SK-N-SH (cell line): ENCODE data around the gene AP3D1. TPM values are rescaled to one million over a fixed set of nuclear protein-coding genes. Genes with fewer than 3 reads are reported as not detected.

Source experiments
- CTCF ChIA-PET: fragments of 300-600, 350-600 bp; formaldehyde crosslinking; extraction: SDS; loops from one replicate; lab custom pipeline; 2021; lab: Yijun Ruan, JAX
- POLR2A ChIA-PET: fragments of 350-600 bp; sonication (Branson Sonifier 250); formaldehyde crosslinking; extraction: SDS; loops from one replicate; lab custom pipeline; 2020; ENCODE audit warnings: antibody characterized with exemption, inconsistent platforms; lab: Yijun Ruan, JAX
- DNase-seq: peaks from one replicate; pipeline ENCODE4 v3.0.0; 2012
- H2AFZ ChIP-seq: fragments of 200-600 bp; sonication (generic); 2 replicates; pipeline ENCODE4 v1.8.1; 2016; ENCODE audit warnings: antibody characterized with exemption, mild to moderate bottlenecking, low read depth
- H3F3A ChIP-seq: fragments of 200-600 bp; sonication (generic); replicated peaks from 2 replicates; pipeline ENCODE3; 2016; ENCODE audit warnings: antibody characterized with exemption, mild to moderate bottlenecking; ENCODE audit not compliant: insufficient read depth
- H3K27ac ChIP-seq, 2 experiments: fragments of 200-500 bp in 1 of 2; fragments of 200-600 bp in 1 of 2; sonication (Bioruptor generic) in 1 of 2; sonication (generic), shearing (Covaris generic) in 1 of 2; 2 replicates each; pipeline versions ENCODE4 v1.5.1 to v1.6.1; 2014 to 2016; ENCODE audit warnings: low read depth in 2 of 2, inconsistent platforms in 1 of 2, low read length in 1 of 2, mild to moderate bottlenecking in 1 of 2, mixed read lengths in 1 of 2
- H3K27me3 ChIP-seq: fragments of 200-600 bp; sonication (generic), shearing (Covaris generic); 2 replicates; pipeline ENCODE4 v1.6.1; 2016; ENCODE audit warnings: mixed run types; ENCODE audit not compliant: insufficient read depth
- H3K36me3 ChIP-seq, 2 experiments: fragments of 200-500 bp in 1 of 2; fragments of 200-600 bp in 1 of 2; sonication (Bioruptor generic) in 1 of 2; sonication (generic) in 1 of 2; replicated peaks in 1 of 2; 2 replicates each; pipeline versions ENCODE3 to v1.5.1; 2014 to 2016; ENCODE audit warnings: low read length in 1 of 2, mild to moderate bottlenecking in 1 of 2; ENCODE audit not compliant: insufficient read depth in 2 of 2, control insufficient read depth in 1 of 2
- H3K4me1 ChIP-seq, 2 experiments: fragments of 200-500 bp in 1 of 2; fragments of 200-600 bp in 1 of 2; sonication (Bioruptor generic) in 1 of 2; sonication (generic), shearing (Covaris generic) in 1 of 2; 2 replicates each; pipeline versions ENCODE4 v1.5.1 to v1.6.1; 2014 to 2016; ENCODE audit warnings: low read depth in 1 of 2, low read length in 1 of 2, mixed run types in 1 of 2; ENCODE audit not compliant: insufficient read depth in 2 of 2, control insufficient read depth in 1 of 2
- H3K4me2 ChIP-seq: fragments of 200-600 bp; sonication (generic), shearing (Covaris generic); 2 replicates; pipeline ENCODE4 v1.6.1; 2017; ENCODE audit warnings: mixed run types
- H3K4me3 ChIP-seq, 2 experiments: fragments of 200-500 bp in 1 of 2; fragments of 200-600 bp in 1 of 2; sonication (Bioruptor generic) in 1 of 2; sonication (generic), shearing (Covaris generic) in 1 of 2; 2 replicates each; pipeline versions ENCODE4 v1.5.1 to v1.8.1; 2014 to 2016; ENCODE audit warnings: low read depth in 2 of 2, inconsistent platforms in 1 of 2, low read length in 1 of 2, mild to moderate bottlenecking in 1 of 2, mixed read lengths in 1 of 2, moderate library complexity in 1 of 2
- H3K79me2 ChIP-seq: fragments of 200-600 bp; sonication (generic); 2 replicates; pipeline ENCODE4 v1.8.1; 2017; ENCODE audit warnings: mild to moderate bottlenecking; ENCODE audit not compliant: insufficient read depth
- H3K9ac ChIP-seq: fragments of 200-600 bp; sonication (generic); 2 replicates; pipeline ENCODE4 v1.6.1; 2017; ENCODE audit warnings: mixed run types
- H3K9me2 ChIP-seq: fragments of 200-600 bp; sonication (generic); 2 replicates; pipeline ENCODE4 v1.6.1; 2017; ENCODE audit warnings: mixed run types
- H3K9me3 ChIP-seq: fragments of 200-600 bp; sonication (generic); 2 replicates; pipeline ENCODE4 v1.6.1; 2017; ENCODE audit warnings: mixed run types, mild to moderate bottlenecking, moderate library complexity
- H4K20me1 ChIP-seq: fragments of 200-600 bp; sonication (generic); 2 replicates; pipeline ENCODE4 v1.6.1; 2017; ENCODE audit warnings: mild to moderate bottlenecking, mixed run types; ENCODE audit not compliant: insufficient read depth
- CHD2 ChIP-seq: fragments of 150-350 bp; IDR thresholded peaks from 2 replicates; pipeline ENCODE4 v1.6.1; 2018; ENCODE audit warnings: low read length; ENCODE audit not compliant: partially characterized antibody
- FOXJ3 ChIP-seq: sonication (generic); formaldehyde crosslinking; IDR thresholded peaks from 2 replicates; pipeline ENCODE4 v1.5.1; 2020; ENCODE audit warnings: mild to moderate bottlenecking, missing genetic modification reagents
- FOXM1 ChIP-seq: IDR thresholded peaks from 2 replicates; pipeline ENCODE4 v1.4.0; 2012; ENCODE audit warnings: low read depth, mild to moderate bottlenecking
- GABPA ChIP-seq: IDR thresholded peaks from 2 replicates; pipeline ENCODE4 v1.4.0; 2012; ENCODE audit warnings: low read depth, mild to moderate bottlenecking
- GATA2 ChIP-seq: sonication (generic); formaldehyde crosslinking; IDR thresholded peaks from 2 replicates; pipeline ENCODE4 v1.5.0; 2020; ENCODE audit warnings: mild to moderate bottlenecking, missing genetic modification reagents
- JUND ChIP-seq: IDR thresholded peaks from 2 replicates; pipeline ENCODE4 v1.4.0; 2012
- MXI1 ChIP-seq: IDR thresholded peaks from 2 replicates; pipeline ENCODE4 v1.6.1; 2012; ENCODE audit warnings: mild to moderate bottlenecking, low read depth, low read length, improper control_type of control experiment
- NRF1 ChIP-seq: IDR thresholded peaks from 2 replicates; pipeline ENCODE4 v1.6.1; 2012; ENCODE audit warnings: low read depth, mild to moderate bottlenecking, low read length
- RCOR1 ChIP-seq: fragments of 150-350 bp; IDR thresholded peaks from 2 replicates; pipeline ENCODE4 v1.6.1; 2017; ENCODE audit warnings: antibody characterized with exemption, low read length
- RFX5 ChIP-seq: IDR thresholded peaks from 2 replicates; pipeline ENCODE4 v1.6.1; 2012; ENCODE audit warnings: mild to moderate bottlenecking, improper control_type of control experiment, low read length
- RXRA ChIP-seq: IDR thresholded peaks from 2 replicates; pipeline ENCODE4 v1.4.0; 2012; ENCODE audit warnings: low read depth, mild to moderate bottlenecking, borderline replicate concordance
- SMC3 ChIP-seq: IDR thresholded peaks from 2 replicates; pipeline ENCODE4 v1.6.1; 2012; ENCODE audit warnings: low read depth, low read length, improper control_type of control experiment
- TCF12 ChIP-seq: IDR thresholded peaks from 2 replicates; pipeline ENCODE4 v1.4.0; 2012
- TEAD4 ChIP-seq: IDR thresholded peaks from 2 replicates; pipeline ENCODE4 v1.4.0; 2012; ENCODE audit warnings: mild to moderate bottlenecking, borderline replicate concordance; ENCODE audit not compliant: insufficient read depth
- WGBS: methylation state at CpG from one replicate; pipeline ENCODE4 v1.1.6; 2017; ENCODE audit warnings: low lambda C conversion rate; 5-methylcytosine and 5-hydroxymethylcytosine counted together
- polyA plus RNA-seq, 3 experiments: library from polyadenylated mRNA; depleted of rRNA; stranded (reverse); fragments of >200 nt; gene quantifications; 2 replicates each; pipeline ENCODE4 v1.2.3, GENCODE V29; 2012
- TF ChIP-seq, protein P1 (sequence below): IDR thresholded peaks from 2 replicates; pipeline ENCODE4 v1.4.0; 2012; ENCODE audit warnings: low read depth, borderline replicate concordance
- TF ChIP-seq, protein P2 (sequence below): fragments of 150-350 bp; IDR thresholded peaks from 2 replicates; pipeline ENCODE4 v1.6.1; 2017; ENCODE audit warnings: antibody characterized with exemption, low read length, low read depth, borderline replicate concordance
- TF ChIP-seq, protein P3 (sequence below): fragments of 150-350 bp; IDR thresholded peaks from 2 replicates; pipeline ENCODE4 v1.6.1; 2016; ENCODE audit warnings: mild to moderate bottlenecking, low read depth, low read length
- TF ChIP-seq, protein P4 (sequence below): fragments of 200-600 bp; sonication (generic); IDR thresholded peaks from 2 replicates; pipeline ENCODE4 v1.6.1; 2017; ENCODE audit warnings: antibody characterized with exemption, mild to moderate bottlenecking, moderate library complexity
- TF ChIP-seq, protein P5 (sequence below): IDR thresholded peaks from 2 replicates; pipeline ENCODE4; 2012
- TF ChIP-seq, protein P6 (sequence below): IDR thresholded peaks from 2 replicates; pipeline ENCODE4 v1.6.1; 2012; ENCODE audit warnings: mild to moderate bottlenecking, low read depth, low read length, moderate library complexity

AP3D1 gene
- polyA plus RNA-seq, 1 of the 3 experiments (the other 2 are of a cell fraction) = 127 TPM

DNA sequence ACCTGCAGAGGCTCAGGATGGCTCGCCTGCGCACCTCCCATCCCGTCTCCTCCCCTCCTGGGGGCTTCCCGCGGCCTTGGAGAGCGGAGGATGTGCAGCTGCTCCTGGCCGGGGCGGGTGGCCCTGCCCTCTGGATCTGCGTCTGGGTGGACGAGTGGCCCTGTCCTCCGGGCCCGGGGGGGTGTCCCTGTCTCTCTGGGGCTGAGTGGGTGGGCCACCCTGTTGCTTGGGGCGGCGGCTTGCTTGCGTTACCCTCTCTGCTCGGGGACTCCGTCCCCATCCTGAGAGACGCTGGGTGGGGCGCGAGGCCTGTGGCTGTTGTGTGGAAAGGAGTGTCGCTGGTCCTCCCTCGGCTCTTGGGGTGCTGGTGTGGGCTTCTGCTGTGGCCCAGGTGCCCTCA, 47.0 kb upstream of the AP3D1 start:
- no peaks in the 10 kb centered on the region for H3K9me3 ChIP-seq
- H3K27ac ChIP-seq = no peak overlapping the region; a peak in 1 of 4 replicates
- no peaks in the 10 kb centered on the region for H3K27me3 ChIP-seq
- 91% methylated on average over 6 of the region's 22 CpGs for WGBS
- H3K4me1 ChIP-seq = no peaks in the 10 kb centered on the region; a peak in 1 of 4 replicates
- peaks cover 25% of the 10 kb centered on the region for H3K79me2 ChIP-seq
- TF ChIP-seq, protein P1, sequence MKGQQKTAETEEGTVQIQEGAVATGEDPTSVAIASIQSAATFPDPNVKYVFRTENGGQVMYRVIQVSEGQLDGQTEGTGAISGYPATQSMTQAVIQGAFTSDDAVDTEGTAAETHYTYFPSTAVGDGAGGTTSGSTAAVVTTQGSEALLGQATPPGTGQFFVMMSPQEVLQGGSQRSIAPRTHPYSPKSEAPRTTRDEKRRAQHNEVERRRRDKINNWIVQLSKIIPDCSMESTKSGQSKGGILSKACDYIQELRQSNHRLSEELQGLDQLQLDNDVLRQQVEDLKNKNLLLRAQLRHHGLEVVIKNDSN = no peak
- TF ChIP-seq FOXJ3 (CRISPR knock-in tag) (no peak), MXI1 (no peak), JUND (no peak), GABPA (no peak), CHD2 (no peak), FOXM1 (no peak), SMC3 (no peak), TEAD4 (no peak), RXRA (no peak), RFX5 (no peak), TCF12 (no peak), RCOR1 (no peak), NRF1 (no peak), GATA2 (CRISPR knock-in tag) (no peak)
- TF ChIP-seq, protein P2, sequence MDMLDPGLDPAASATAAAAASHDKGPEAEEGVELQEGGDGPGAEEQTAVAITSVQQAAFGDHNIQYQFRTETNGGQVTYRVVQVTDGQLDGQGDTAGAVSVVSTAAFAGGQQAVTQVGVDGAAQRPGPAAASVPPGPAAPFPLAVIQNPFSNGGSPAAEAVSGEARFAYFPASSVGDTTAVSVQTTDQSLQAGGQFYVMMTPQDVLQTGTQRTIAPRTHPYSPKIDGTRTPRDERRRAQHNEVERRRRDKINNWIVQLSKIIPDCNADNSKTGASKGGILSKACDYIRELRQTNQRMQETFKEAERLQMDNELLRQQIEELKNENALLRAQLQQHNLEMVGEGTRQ = no peak
- TF ChIP-seq, protein P3, sequence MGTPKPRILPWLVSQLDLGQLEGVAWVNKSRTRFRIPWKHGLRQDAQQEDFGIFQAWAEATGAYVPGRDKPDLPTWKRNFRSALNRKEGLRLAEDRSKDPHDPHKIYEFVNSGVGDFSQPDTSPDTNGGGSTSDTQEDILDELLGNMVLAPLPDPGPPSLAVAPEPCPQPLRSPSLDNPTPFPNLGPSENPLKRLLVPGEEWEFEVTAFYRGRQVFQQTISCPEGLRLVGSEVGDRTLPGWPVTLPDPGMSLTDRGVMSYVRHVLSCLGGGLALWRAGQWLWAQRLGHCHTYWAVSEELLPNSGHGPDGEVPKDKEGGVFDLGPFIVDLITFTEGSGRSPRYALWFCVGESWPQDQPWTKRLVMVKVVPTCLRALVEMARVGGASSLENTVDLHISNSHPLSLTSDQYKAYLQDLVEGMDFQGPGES = no peak
- TF ChIP-seq, protein P4, sequence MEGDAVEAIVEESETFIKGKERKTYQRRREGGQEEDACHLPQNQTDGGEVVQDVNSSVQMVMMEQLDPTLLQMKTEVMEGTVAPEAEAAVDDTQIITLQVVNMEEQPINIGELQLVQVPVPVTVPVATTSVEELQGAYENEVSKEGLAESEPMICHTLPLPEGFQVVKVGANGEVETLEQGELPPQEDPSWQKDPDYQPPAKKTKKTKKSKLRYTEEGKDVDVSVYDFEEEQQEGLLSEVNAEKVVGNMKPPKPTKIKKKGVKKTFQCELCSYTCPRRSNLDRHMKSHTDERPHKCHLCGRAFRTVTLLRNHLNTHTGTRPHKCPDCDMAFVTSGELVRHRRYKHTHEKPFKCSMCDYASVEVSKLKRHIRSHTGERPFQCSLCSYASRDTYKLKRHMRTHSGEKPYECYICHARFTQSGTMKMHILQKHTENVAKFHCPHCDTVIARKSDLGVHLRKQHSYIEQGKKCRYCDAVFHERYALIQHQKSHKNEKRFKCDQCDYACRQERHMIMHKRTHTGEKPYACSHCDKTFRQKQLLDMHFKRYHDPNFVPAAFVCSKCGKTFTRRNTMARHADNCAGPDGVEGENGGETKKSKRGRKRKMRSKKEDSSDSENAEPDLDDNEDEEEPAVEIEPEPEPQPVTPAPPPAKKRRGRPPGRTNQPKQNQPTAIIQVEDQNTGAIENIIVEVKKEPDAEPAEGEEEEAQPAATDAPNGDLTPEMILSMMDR = no peak
- TF ChIP-seq, protein P5, sequence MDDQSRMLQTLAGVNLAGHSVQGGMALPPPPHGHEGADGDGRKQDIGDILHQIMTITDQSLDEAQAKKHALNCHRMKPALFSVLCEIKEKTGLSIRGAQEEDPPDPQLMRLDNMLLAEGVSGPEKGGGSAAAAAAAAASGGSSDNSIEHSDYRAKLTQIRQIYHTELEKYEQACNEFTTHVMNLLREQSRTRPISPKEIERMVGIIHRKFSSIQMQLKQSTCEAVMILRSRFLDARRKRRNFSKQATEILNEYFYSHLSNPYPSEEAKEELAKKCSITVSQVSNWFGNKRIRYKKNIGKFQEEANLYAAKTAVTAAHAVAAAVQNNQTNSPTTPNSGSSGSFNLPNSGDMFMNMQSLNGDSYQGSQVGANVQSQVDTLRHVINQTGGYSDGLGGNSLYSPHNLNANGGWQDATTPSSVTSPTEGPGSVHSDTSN = no peak
- TF ChIP-seq, protein P6, sequence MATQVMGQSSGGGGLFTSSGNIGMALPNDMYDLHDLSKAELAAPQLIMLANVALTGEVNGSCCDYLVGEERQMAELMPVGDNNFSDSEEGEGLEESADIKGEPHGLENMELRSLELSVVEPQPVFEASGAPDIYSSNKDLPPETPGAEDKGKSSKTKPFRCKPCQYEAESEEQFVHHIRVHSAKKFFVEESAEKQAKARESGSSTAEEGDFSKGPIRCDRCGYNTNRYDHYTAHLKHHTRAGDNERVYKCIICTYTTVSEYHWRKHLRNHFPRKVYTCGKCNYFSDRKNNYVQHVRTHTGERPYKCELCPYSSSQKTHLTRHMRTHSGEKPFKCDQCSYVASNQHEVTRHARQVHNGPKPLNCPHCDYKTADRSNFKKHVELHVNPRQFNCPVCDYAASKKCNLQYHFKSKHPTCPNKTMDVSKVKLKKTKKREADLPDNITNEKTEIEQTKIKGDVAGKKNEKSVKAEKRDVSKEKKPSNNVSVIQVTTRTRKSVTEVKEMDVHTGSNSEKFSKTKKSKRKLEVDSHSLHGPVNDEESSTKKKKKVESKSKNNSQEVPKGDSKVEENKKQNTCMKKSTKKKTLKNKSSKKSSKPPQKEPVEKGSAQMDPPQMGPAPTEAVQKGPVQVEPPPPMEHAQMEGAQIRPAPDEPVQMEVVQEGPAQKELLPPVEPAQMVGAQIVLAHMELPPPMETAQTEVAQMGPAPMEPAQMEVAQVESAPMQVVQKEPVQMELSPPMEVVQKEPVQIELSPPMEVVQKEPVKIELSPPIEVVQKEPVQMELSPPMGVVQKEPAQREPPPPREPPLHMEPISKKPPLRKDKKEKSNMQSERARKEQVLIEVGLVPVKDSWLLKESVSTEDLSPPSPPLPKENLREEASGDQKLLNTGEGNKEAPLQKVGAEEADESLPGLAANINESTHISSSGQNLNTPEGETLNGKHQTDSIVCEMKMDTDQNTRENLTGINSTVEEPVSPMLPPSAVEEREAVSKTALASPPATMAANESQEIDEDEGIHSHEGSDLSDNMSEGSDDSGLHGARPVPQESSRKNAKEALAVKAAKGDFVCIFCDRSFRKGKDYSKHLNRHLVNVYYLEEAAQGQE = no peak
- H3K4me2 ChIP-seq = no peak overlapping the region
- H3K9ac ChIP-seq = no peak overlapping the region
- DNase-seq = no peak
- no peaks in the 10 kb centered on the region for H3F3A ChIP-seq
- POLR2A ChIA-PET = no interaction called here
- H3K9me2 ChIP-seq = no peaks in the 10 kb centered on the region
- peaks cover 25% of the 10 kb centered on the region for H4K20me1 ChIP-seq
- H3K4me3 ChIP-seq = no peak overlapping the region
- no peak overlapping the region for H2AFZ ChIP-seq
- CTCF ChIA-PET = interaction anchor here (1.6 kb wide), 1 partner anchor 23 kb away, joined by 7 read pairs; no protein-coding TSS in a partner anchor
- H3K36me3 ChIP-seq = peaks cover 4 to 29% of the 10 kb centered on the region in 2 experiments
